Lower leg skin (tissue), 4 donors: ENCODE measurements around the gene IQSEC3. TPM values are rescaled to one million over a fixed set of nuclear protein-coding genes. Genes with fewer than 3 reads are reported as not detected.

Experiments
- DNase-seq, 2 donors: peaks; one replicate each; pipeline ENCODE4 v3.0.0-alpha.2; 2019; ENCODE audit warnings: low spot score in 2 of 2
- H3K4me3 ChIP-seq: fragments of 200-600 bp; sonication (generic); 2 replicates; pipeline ENCODE4 v1.5.1; 2017; ENCODE audit warnings: mild to moderate bottlenecking, low read depth; ENCODE audit not compliant: poor library complexity, severe bottlenecking
- POLR2A ChIP-seq, 2 donors: fragments of 450-650 bp; IDR thresholded peaks; one replicate each; pipeline ENCODE4 v1.6.1; 2016 to 2017; ENCODE audit warnings: antibody characterized with exemption in 2 of 2, mild to moderate bottlenecking in 1 of 2, moderate library complexity in 1 of 2
- WGBS, 2 donors: methylation state at CpG; one replicate each; pipeline ENCODE4 v1.1.5; 2018; 5-methylcytosine and 5-hydroxymethylcytosine counted together
- intact Hi-C: fragments of 100-400 bp; cut with DNase I; formaldehyde crosslinking; loops from one replicate; pipeline ENCODE4 v1.15.0; 2023; ENCODE audit warnings: low total_unique reads
- total RNA-seq, 4 donors: library from RNA; depleted of rRNA; stranded (reverse); fragments of >200 nt; gene quantifications; one replicate each; pipeline ENCODE4 v1.1.0, GENCODE V29; 2016
- TF ChIP-seq, protein P1 (sequence below), 3 donors: fragments of 450-650 bp; IDR thresholded peaks; one replicate each; pipeline ENCODE4 v1.5.1; 2016; ENCODE audit warnings: antibody characterized with exemption in 3 of 3, mild to moderate bottlenecking in 3 of 3, moderate library complexity in 2 of 3

Gene IQSEC3
- total RNA-seq, 4 donors from 2014 or later: 0.04 to 0.10 (median 0.05) TPM; not detected in 1

DNA sequence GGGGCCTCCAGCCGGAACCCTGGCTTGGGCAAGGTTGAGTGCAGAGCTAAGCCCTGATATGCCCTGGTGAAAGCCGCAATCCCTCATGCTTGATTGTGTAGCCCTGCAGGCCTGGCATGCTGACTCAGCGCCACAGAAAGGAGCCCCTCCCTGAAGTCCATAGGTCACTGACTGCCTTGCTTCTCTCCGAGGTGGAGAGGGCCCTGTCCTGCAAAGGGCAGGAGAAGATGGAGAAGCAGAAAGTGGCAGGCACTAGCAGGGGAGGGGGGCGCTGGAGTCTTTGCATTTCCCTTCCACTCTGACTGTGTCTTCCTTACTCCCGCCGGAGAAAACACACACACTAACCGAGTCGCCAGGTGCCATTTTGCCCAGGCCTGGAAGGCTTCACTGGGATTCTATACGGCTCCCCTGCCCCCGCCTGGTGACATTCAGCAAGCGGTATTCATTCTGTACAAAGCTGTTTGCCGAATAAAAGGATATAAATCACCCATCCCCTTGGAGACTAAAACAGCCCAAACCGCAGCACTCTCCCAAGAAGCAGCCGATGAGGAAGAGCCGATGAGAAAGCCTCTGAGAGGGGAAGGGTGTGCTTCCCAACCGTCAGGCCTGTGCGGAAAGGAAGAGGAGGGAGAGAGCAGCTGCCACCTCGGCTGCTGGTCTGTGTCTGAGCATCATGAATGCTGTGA lies 77.5 kb downstream of the IQSEC3 start:
- no peak for DNase-seq
- 64 to 74% methylated on average over 19 of the region's 19 CpGs for WGBS, 2 donors
- intact Hi-C loops: no loop called here
- H3K4me3 ChIP-seq: no peak overlapping the region
- TF ChIP-seq POLR2A (IDR thresholded peaks at IDR 0.05): no peak
- TF ChIP-seq, protein P1, sequence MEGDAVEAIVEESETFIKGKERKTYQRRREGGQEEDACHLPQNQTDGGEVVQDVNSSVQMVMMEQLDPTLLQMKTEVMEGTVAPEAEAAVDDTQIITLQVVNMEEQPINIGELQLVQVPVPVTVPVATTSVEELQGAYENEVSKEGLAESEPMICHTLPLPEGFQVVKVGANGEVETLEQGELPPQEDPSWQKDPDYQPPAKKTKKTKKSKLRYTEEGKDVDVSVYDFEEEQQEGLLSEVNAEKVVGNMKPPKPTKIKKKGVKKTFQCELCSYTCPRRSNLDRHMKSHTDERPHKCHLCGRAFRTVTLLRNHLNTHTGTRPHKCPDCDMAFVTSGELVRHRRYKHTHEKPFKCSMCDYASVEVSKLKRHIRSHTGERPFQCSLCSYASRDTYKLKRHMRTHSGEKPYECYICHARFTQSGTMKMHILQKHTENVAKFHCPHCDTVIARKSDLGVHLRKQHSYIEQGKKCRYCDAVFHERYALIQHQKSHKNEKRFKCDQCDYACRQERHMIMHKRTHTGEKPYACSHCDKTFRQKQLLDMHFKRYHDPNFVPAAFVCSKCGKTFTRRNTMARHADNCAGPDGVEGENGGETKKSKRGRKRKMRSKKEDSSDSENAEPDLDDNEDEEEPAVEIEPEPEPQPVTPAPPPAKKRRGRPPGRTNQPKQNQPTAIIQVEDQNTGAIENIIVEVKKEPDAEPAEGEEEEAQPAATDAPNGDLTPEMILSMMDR (IDR thresholded peaks at IDR 0.05): no peak

DNA sequence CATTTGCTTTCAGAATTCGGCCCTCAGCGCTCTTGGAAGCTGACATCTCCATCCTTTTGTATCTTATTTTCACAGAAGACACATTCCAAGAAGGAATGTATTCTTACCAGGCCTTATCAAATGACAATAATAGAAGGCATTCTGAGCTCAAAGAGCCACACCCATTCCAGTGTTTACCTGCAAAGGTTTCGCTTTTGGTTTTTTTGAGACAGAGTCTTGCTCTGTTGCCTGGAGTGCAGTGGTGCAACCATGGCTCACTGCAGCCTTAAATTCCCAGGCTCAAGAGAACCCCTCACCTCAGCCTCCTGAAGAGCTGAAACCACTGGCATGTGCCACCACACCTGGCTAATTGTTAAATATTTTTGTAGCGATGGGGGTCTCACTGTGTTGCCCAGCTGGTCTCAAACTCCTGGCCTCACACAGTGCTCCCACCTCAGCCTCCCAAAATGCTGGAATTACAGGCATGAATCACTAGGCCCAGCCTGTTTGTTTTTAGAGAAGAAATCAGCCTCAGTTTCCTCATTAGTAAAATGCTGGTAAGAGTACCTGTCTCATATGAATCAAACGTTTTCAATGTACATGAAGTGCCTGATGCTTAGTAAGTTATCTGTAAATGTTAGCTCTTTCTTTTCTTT lies 78.2 kb downstream of the IQSEC3 start:
- no peak overlapping the region for H3K4me3 ChIP-seq
- 74 to 76% methylated on average over 5 of the region's 5 CpGs for WGBS, 2 donors
- TF ChIP-seq, protein P1 (IDR thresholded peaks at IDR 0.05): no peak
- no peak for TF ChIP-seq POLR2A (IDR thresholded peaks at IDR 0.05)
- intact Hi-C loops: no loop called here
- no peak for DNase-seq

DNA sequence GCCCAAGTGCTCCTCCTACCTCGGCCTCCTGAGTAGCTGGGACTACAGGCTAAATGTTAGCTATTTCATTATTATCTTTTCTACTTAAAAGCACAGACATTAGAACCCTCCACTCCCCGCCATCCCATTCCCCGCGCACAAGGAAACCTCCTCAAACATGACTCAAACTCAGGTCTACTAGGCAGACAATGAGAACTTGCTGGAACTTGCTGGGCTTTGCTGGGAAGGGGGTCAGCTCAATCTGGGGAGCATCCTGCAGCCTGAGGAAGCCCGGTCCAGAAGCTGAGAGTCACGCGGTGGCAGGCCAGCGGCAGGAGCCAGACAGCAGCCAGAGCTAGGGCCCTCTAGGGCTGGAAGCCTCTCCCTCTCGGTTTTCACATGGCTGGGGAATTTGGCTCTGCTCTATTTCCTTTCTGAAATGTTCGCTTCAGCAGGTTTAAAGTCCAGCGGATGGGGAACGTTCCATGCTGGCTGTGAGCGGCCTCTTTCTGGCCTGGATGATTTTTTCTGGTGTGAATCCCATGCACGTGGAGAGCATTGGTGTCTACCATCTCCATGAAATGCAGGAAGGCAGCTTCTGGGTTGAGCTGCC lies 78.9 kb downstream of the IQSEC3 start:
- DNase-seq: no peak
- TF ChIP-seq, protein P1 (IDR thresholded peaks at IDR 0.05): no peak
- TF ChIP-seq POLR2A (IDR thresholded peaks at IDR 0.05): no peak
- intact Hi-C loops: no loop called here
- no peak overlapping the region for H3K4me3 ChIP-seq
- 71 to 76% methylated on average over 12 to 14 of the region's 14 CpGs for WGBS, 2 donors

DNA sequence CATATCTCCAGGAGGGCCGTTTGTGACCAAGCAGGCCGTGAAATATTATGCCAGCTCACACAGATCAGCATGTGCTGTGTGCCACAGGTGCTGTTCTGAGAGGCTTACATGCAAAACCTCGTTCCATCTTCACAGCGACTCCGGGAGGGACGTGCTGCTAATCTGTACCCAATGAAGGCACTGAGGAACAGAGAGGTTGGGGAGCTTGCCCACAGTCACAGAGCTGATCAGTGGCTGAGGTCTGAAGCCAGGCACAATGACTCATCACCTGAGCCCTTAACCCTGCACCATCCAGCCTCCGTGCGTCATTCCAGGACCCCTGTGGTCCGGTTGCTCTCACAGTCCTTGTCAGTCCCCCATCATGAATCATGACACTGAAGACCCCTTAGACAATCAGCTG lies 80.7 kb downstream of the IQSEC3 start:
- 87 to 95% methylated on average over 9 of the region's 9 CpGs for WGBS, 2 donors
- intact Hi-C loops: no loop called here
- no peak overlapping the region for H3K4me3 ChIP-seq
- TF ChIP-seq, protein P1 (IDR thresholded peaks at IDR 0.05): no peak
- no peak for TF ChIP-seq POLR2A (IDR thresholded peaks at IDR 0.05)
- no peak for DNase-seq

DNA sequence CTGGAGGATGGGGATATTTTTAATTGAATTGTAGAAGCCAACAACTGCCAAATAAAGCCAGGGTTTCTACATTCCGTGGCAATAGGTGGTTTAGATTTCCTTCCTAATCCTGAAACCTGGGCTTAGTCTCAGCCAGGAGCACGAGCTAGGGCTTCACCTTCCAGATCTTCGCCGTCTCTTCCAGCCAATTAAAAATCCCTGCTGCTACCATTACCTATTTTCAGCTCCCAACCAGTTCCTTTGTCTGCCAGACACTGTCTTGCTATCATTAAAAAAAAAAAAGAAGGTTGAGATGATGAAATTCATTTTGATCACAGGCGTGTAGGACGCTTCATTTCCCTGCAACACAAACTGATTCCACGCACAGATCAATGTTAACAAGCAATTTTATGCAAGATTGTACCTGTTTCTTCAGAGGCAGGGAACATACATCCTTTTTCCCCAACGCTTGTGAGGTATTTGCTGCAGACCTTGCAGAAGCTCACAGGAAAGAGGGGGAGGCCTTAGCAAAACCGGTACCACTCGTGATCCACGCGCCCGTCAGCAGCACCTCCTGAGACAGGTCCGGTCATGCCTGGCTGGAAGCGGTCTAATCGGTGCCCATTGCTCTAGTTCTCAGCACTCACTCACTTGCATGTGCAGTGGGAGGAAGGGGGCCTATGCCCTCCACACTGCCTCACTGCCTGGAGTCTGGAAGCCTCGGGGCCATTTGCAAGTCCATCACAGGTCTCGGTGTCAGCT lies 82.3 kb downstream of the IQSEC3 start:
- 64 to 69% methylated on average over 18 of the region's 18 CpGs for WGBS, 2 donors
- H3K4me3 ChIP-seq: no peak overlapping the region
- intact Hi-C loops: no loop called here
- no peak for DNase-seq
- TF ChIP-seq, protein P1 (IDR thresholded peaks at IDR 0.05): no peak
- TF ChIP-seq POLR2A (IDR thresholded peaks at IDR 0.05): no peak
